HepG2 (cell line): ENCODE results near the gene SEMA3F. TPM values are rescaled to one million over a fixed set of nuclear protein-coding genes. Genes with fewer than 3 reads are reported as not detected.

Source experiments
- ASH2L ChIP-seq: fragments of 300-600, 200-600 bp; sonication (generic); IDR thresholded peaks from 2 replicates; pipeline ENCODE4 v1.7.0; 2017; ENCODE audit warnings: low read depth, mild to moderate bottlenecking, moderate library complexity, mixed read lengths, low read length; ENCODE audit not compliant: insufficient read length
- BRD4 ChIP-seq: sonication (generic); formaldehyde crosslinking; IDR thresholded peaks from 2 replicates; pipeline ENCODE4 v1.4.0; 2020; ENCODE audit warnings: missing genetic modification reagents
- CHD4 ChIP-seq: fragments of 200-600 bp; sonication (generic); IDR thresholded peaks from 2 replicates; pipeline ENCODE4 v1.7.0; 2017; ENCODE audit warnings: mild to moderate bottlenecking, low read length, borderline replicate concordance
- EHMT2 ChIP-seq: fragments of 200-600 bp; sonication (generic); IDR thresholded peaks from 2 replicates; pipeline ENCODE4 v1.7.0; 2017; ENCODE audit warnings: antibody characterized with exemption, low read depth, low read length, borderline replicate concordance
- HOXA9 ChIP-seq: sonication (generic); formaldehyde crosslinking; IDR thresholded peaks from 2 replicates; pipeline ENCODE4 v1.8.1; 2022; ENCODE audit warnings: missing genetic modification reagents, mild to moderate bottlenecking, moderate library complexity, borderline replicate concordance
- KLF15 ChIP-seq: sonication (generic); formaldehyde crosslinking; IDR thresholded peaks from 2 replicates; pipeline ENCODE4 v1.8.1; 2023; ENCODE audit warnings: borderline replicate concordance, mild to moderate bottlenecking, inconsistent platforms, missing genetic modification reagents, mixed read lengths
- MIER2 ChIP-seq: IDR thresholded peaks from 2 replicates; pipeline ENCODE4 v1.6.1; 2016; ENCODE audit warnings: missing biosample characterization, missing genetic modification reagents
- NFE2L1 ChIP-seq: sonication (generic); formaldehyde crosslinking; IDR thresholded peaks from 2 replicates; pipeline ENCODE4 v1.4.0; 2020; ENCODE audit warnings: missing genetic modification reagents, mild to moderate bottlenecking, borderline replicate concordance
- NR3C1 ChIP-seq: sonication (generic); formaldehyde crosslinking; IDR thresholded peaks from 2 replicates; pipeline ENCODE4 v1.4.0; 2020; ENCODE audit warnings: missing genetic modification reagents
- RAD51 ChIP-seq: fragments of 450-650 bp; IDR thresholded peaks from 2 replicates; pipeline ENCODE4 v1.6.1; 2016; ENCODE audit warnings: borderline replicate concordance
- RFX3 ChIP-seq: IDR thresholded peaks from 2 replicates; pipeline ENCODE4 v1.6.1; 2016; ENCODE audit warnings: missing biosample characterization, missing genetic modification reagents
- SMAD1 ChIP-seq: sonication (generic); formaldehyde crosslinking; IDR thresholded peaks from 2 replicates; pipeline ENCODE4 v1.4.0; 2020; ENCODE audit warnings: missing genetic modification reagents, low read depth, mild to moderate bottlenecking, borderline replicate concordance
- TBX3 ChIP-seq: fragments of 450-650 bp; IDR thresholded peaks from 2 replicates; pipeline ENCODE4 v1.6.1; 2017; ENCODE audit warnings: antibody characterized with exemption, mild to moderate bottlenecking, inconsistent platforms, borderline replicate concordance
- TRIM24 ChIP-seq: sonication (generic); formaldehyde crosslinking; IDR thresholded peaks from 2 replicates; pipeline ENCODE4 v1.8.0; 2022; ENCODE audit warnings: mild to moderate bottlenecking, missing genetic modification reagents
- ZC3H13 ChIP-seq: sonication (generic); formaldehyde crosslinking; IDR thresholded peaks from 2 replicates; pipeline ENCODE4 v1.8.1; 2023; ENCODE audit warnings: mild to moderate bottlenecking, missing genetic modification reagents, moderate library complexity
- ZNF10 ChIP-seq: sonication (generic); formaldehyde crosslinking; IDR thresholded peaks from 2 replicates; pipeline ENCODE4 v1.4.0; 2020; ENCODE audit warnings: mild to moderate bottlenecking, low read depth, missing genetic modification reagents, borderline replicate concordance
- ZNF329 ChIP-seq: sonication (generic); formaldehyde crosslinking; IDR thresholded peaks from 2 replicates; pipeline ENCODE4 v1.9.0; 2021; ENCODE audit warnings: low read depth, mild to moderate bottlenecking, missing genetic modification reagents
- ZNF451 ChIP-seq: sonication (generic); formaldehyde crosslinking; IDR thresholded peaks from 2 replicates; pipeline ENCODE4 v1.5.0; 2020; ENCODE audit warnings: mild to moderate bottlenecking, missing genetic modification reagents
- ZNF547 ChIP-seq: sonication (generic); formaldehyde crosslinking; IDR thresholded peaks from 2 replicates; pipeline ENCODE4 v1.5.1; 2020; ENCODE audit warnings: mild to moderate bottlenecking, missing genetic modification reagents
- ZNF773 ChIP-seq: sonication (generic); formaldehyde crosslinking; IDR thresholded peaks from 2 replicates; pipeline ENCODE4 v1.4.0; 2020; ENCODE audit warnings: missing genetic modification reagents, borderline replicate concordance
- ZNF850 ChIP-seq: sonication (generic); formaldehyde crosslinking; conservative IDR thresholded peaks from 2 replicates; pipeline ENCODE4 v1.9.0; 2021; ENCODE audit warnings: mild to moderate bottlenecking, missing genetic modification reagents
- polyA plus RNA-seq, 8 experiments: library from polyadenylated mRNA; depleted of rRNA in 3 of 8; stranded (reverse) in 7 of 8; unstranded in 1 of 8; fragments of >200 nt; fragmentation: Illumina TruSeq in 4 of 8; extraction: Trizol in 4 of 8; gene quantifications; 2 replicates each; pipeline versions ENCODE4 v1.2.1 to v1.2.3, GENCODE V29; 2011 to 2016; ENCODE audit warnings: low read depth in 4 of 8, missing spikeins in 1 of 8, mixed read lengths in 1 of 8; ENCODE audit not compliant: insufficient read depth in 1 of 8
- total RNA-seq, 5 experiments: library from RNA; depleted of rRNA; stranded (reverse); fragments of >200 nt; fragmentation: Illumina TruSeq; extraction: Trizol; gene quantifications; 2 replicates each; pipeline ENCODE4 v1.2.3, GENCODE V29; 2016; ENCODE audit warnings: low read depth in 1 of 5
- TF ChIP-seq, protein P1 (sequence below): IDR thresholded peaks from 2 replicates; pipeline ENCODE4 v1.6.1; 2016; ENCODE audit warnings: mild to moderate bottlenecking, missing biosample characterization, missing genetic modification reagents
- TF ChIP-seq, protein P2 (sequence below): sonication (generic); formaldehyde crosslinking; IDR thresholded peaks from 2 replicates; pipeline ENCODE4 v1.5.0; 2020; ENCODE audit warnings: mild to moderate bottlenecking, missing genetic modification reagents
- TF ChIP-seq, protein P3 (sequence below): sonication (generic); formaldehyde crosslinking; IDR thresholded peaks from 2 replicates; pipeline ENCODE4 v1.5.0; 2020; ENCODE audit warnings: missing genetic modification reagents
- TF ChIP-seq, protein P4 (sequence below): sonication (generic); formaldehyde crosslinking; IDR thresholded peaks from 2 replicates; pipeline ENCODE4 v1.8.0; 2022; ENCODE audit warnings: mild to moderate bottlenecking, missing genetic modification reagents, moderate library complexity

The SEMA3F gene
- total and polyA plus RNA-seq, 2 of the 13 experiments (the other 11 are each of a cell fraction or from before 2014, with no cell fraction given): 7.6 to 17.2 TPM

DNA sequence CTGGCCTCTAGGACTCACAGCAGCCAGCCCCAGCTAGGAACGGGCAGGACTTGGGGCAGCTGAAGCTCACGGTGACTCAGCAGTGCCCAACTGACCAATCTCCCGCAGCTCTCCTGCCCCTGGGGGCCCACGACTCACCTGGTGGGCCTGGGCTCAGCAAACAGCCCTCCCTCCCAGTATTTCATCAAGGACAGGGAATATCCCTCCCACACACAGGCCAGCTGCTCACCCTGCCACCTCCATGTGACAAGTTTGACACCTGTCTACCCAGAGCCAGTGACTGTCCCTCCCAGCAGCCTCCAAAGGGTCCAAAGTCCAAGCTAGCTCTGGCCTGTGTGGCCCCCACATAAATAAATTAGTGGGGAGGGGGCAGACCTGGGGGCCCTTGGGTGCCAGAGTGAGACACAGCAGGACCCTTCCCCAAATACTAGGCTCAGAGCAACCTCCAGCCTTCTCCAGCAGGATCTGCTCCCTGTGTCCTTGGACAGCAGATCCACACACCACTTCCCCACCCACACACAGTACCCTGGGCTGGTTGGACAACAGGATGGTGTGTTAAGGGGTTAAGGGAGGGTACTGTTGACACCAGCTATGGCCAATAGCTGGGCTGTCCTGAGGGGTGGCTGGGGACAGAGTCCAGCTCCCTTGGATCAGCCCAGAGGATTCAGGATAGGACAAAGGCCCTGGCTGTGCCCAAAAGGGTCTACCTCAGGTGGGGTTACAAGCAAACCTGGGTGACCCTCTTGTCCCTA, 40.6 kb downstream of the SEMA3F start (continued):
- TF ChIP-seq HOXA9 (CRISPR knock-in tag) (peak; percentile 66; the same call in 1 of the 2 replicates), ZNF10 (CRISPR knock-in tag) (no peak), NR3C1 (CRISPR knock-in tag) (no peak), CHD4 (peak; percentile 93), TBX3 (peak; percentile 99), NFE2L1 (CRISPR knock-in tag) (peak; percentile 97), ZC3H13 (CRISPR knock-in tag) (peak; percentile 82; the same call in 1 of the 2 replicates), KLF15 (CRISPR knock-in tag) (peak; percentile 89), SMAD1 (CRISPR knock-in tag) (no peak), ZNF773 (no peak), MIER2 (CRISPR knock-in tag) (no peak; the same call in 1 of the 2 replicates), ZNF451 (CRISPR knock-in tag) (peak; percentile 95), ZNF329 (CRISPR knock-in tag) (0 out of 2 replicates have a peak, but pooled peaks have one; percentile 3), TRIM24 (no peak), ZNF547 (CRISPR knock-in tag) (peak; percentile 47; the same call in 1 of the 2 replicates), ZNF850 (CRISPR knock-in tag) (no peak; the same call in 1 of the 2 replicates), RFX3 (CRISPR knock-in tag) (no peak), RAD51 (no peak), EHMT2 (no peak; the same call in 1 of the 2 replicates), ASH2L (peak; percentile 84), BRD4 (peak; percentile 53; the same call in 1 of the 2 replicates)
- TF ChIP-seq, protein P1, sequence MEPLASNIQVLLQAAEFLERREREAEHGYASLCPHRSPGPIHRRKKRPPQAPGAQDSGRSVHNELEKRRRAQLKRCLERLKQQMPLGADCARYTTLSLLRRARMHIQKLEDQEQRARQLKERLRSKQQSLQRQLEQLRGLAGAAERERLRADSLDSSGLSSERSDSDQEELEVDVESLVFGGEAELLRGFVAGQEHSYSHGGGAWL: 0 out of 2 replicates have a peak, but pooled peaks have one; percentile 52
- TF ChIP-seq, protein P2, sequence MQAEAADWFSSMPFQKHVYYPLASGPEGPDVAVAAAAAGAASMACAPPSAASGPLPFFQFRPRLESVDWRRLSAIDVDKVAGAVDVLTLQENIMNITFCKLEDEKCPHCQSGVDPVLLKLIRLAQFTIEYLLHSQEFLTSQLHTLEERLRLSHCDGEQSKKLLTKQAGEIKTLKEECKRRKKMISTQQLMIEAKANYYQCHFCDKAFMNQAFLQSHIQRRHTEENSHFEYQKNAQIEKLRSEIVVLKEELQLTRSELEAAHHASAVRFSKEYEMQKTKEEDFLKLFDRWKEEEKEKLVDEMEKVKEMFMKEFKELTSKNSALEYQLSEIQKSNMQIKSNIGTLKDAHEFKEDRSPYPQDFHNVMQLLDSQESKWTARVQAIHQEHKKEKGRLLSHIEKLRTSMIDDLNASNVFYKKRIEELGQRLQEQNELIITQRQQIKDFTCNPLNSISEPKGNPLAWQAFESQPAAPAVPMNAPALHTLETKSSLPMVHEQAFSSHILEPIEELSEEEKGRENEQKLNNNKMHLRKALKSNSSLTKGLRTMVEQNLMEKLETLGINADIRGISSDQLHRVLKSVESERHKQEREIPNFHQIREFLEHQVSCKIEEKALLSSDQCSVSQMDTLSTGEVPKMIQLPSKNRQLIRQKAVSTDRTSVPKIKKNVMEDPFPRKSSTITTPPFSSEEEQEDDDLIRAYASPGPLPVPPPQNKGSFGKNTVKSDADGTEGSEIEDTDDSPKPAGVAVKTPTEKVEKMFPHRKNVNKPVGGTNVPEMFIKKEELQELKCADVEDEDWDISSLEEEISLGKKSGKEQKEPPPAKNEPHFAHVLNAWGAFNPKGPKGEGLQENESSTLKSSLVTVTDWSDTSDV (CRISPR knock-in tag): no peak; the same call in 1 of the 2 replicates
- TF ChIP-seq, protein P3, sequence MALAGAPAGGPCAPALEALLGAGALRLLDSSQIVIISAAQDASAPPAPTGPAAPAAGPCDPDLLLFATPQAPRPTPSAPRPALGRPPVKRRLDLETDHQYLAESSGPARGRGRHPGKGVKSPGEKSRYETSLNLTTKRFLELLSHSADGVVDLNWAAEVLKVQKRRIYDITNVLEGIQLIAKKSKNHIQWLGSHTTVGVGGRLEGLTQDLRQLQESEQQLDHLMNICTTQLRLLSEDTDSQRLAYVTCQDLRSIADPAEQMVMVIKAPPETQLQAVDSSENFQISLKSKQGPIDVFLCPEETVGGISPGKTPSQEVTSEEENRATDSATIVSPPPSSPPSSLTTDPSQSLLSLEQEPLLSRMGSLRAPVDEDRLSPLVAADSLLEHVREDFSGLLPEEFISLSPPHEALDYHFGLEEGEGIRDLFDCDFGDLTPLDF: no peak; the same call in 1 of the 2 replicates
- TF ChIP-seq, protein P4, sequence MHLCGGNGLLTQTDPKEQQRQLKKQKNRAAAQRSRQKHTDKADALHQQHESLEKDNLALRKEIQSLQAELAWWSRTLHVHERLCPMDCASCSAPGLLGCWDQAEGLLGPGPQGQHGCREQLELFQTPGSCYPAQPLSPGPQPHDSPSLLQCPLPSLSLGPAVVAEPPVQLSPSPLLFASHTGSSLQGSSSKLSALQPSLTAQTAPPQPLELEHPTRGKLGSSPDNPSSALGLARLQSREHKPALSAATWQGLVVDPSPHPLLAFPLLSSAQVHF (CRISPR knock-in tag): peak; percentile 85
